PFSK-1 (cell line): ENCODE data around the gene MOV10L1.

ENCODE experiments used
- FOXP2 ChIP-seq: optimal IDR thresholded peaks from 2 replicates; pipeline ENCODE3; 2011; ENCODE audit warnings: borderline replicate concordance, control low read depth, inconsistent platforms; ENCODE audit not compliant: insufficient read depth; ENCODE audit errors: extremely low read length, extremely low read depth
- POLR2AphosphoS5 ChIP-seq: IDR thresholded peaks from 2 replicates; pipeline ENCODE4 v1.6.1; 2012; ENCODE audit warnings: low read depth, mild to moderate bottlenecking, control low read depth, low read length, moderate library complexity
- REST ChIP-seq, 2 experiments: IDR thresholded peaks; 2 replicates each; pipeline versions ENCODE4 v1.6.1 to v1.8.0; 2011 to 2012; ENCODE audit warnings: low read depth in 2 of 2, low read length in 2 of 2, control low read depth in 1 of 2, inconsistent platforms in 1 of 2, mild to moderate bottlenecking in 1 of 2, moderate library complexity in 1 of 2; ENCODE audit not compliant: insufficient read depth in 1 of 2
- SIN3A ChIP-seq: IDR thresholded peaks from 2 replicates; pipeline ENCODE4 v1.6.1; 2012; ENCODE audit warnings: mild to moderate bottlenecking, low read length, moderate library complexity, borderline replicate concordance; ENCODE audit not compliant: insufficient read depth
- TAF1 ChIP-seq: IDR thresholded peaks from 2 replicates; pipeline ENCODE4 v1.6.1; 2012; ENCODE audit warnings: low read length, control low read depth, borderline replicate concordance; ENCODE audit not compliant: insufficient read depth

The MOV10L1 gene

GRCh38 chr22:50140615-50141014 lies 50.8 kb downstream of the MOV10L1 start:
- no peak for TF ChIP-seq POLR2AphosphoS5
- no peak for TF ChIP-seq TAF1
- no peak for TF ChIP-seq REST (IDR thresholded peaks at IDR 0.05; ENCODE audit: insufficient read depth in 1 of 2, low read depth in 2 of 2, low read length in 2 of 2)
- TF ChIP-seq FOXP2: no peak
- TF ChIP-seq SIN3A: no peak

GRCh38 chr22:50141462-50141861 lies 51.7 kb downstream of the MOV10L1 start:
- TF ChIP-seq POLR2AphosphoS5 (no peak), REST (IDR thresholded peaks at IDR 0.05; ENCODE audit: insufficient read depth in 1 of 2, low read depth in 2 of 2, low read length in 2 of 2) (no peak)

GRCh38 chr22:50141891-50142363 lies 52.1 kb downstream of the MOV10L1 start:
- no peak for TF ChIP-seq FOXP2
- TF ChIP-seq SIN3A: no peak
- no peak for TF ChIP-seq POLR2AphosphoS5
- no peak for TF ChIP-seq REST (IDR thresholded peaks at IDR 0.05; ENCODE audit: insufficient read depth in 1 of 2, low read depth in 2 of 2, low read length in 2 of 2)
- no peak for TF ChIP-seq TAF1

- TF ChIP-seq SIN3A (no peak), TAF1 (no peak), POLR2AphosphoS5 (no peak), REST (IDR thresholded peaks at IDR 0.05; ENCODE audit: insufficient read depth in 1 of 2, low read depth in 2 of 2, low read length in 2 of 2) (no peak), FOXP2 (no peak)
Measured at GRCh38 chr22:50143096-50143495, 53.3 kb downstream of the MOV10L1 start.

GRCh38 chr22:50144005-50144614 lies 54.3 kb downstream of the MOV10L1 start:
- no peak for TF ChIP-seq REST (IDR thresholded peaks at IDR 0.05; ENCODE audit: insufficient read depth in 1 of 2, low read depth in 2 of 2, low read length in 2 of 2)
- no peak for TF ChIP-seq POLR2AphosphoS5
- TF ChIP-seq FOXP2: no peak
- TF ChIP-seq TAF1: no peak
- no peak for TF ChIP-seq SIN3A
